HEK293 (cell line): ENCODE data around the gene KIF26B.

Source experiments
- ZBTB20 ChIP-seq: fragments of 450-650 bp; formaldehyde crosslinking; IDR thresholded peaks from 2 replicates; pipeline ENCODE4 v1.5.1; 2016; ENCODE audit warnings: missing biosample characterization, missing genetic modification characterization
- ZFP69B ChIP-seq: fragments of 450-650 bp; formaldehyde crosslinking; IDR thresholded peaks from 2 replicates; pipeline ENCODE4 v1.5.1; 2016; ENCODE audit warnings: missing biosample characterization, missing genetic modification characterization
- ZIC2 ChIP-seq: fragments of 450-650 bp; formaldehyde crosslinking; IDR thresholded peaks from 2 replicates; pipeline ENCODE4 v1.5.1; 2016; ENCODE audit warnings: missing biosample characterization, missing genetic modification characterization
- ZNF239 ChIP-seq: fragments of 450-650 bp; formaldehyde crosslinking; IDR thresholded peaks from 2 replicates; pipeline ENCODE4 v1.5.1; 2016; ENCODE audit warnings: missing biosample characterization, missing genetic modification characterization
- ZNF274 ChIP-seq, 2 experiments: fragments of 200-500 bp in 1 of 2; fragments of 450-650 bp in 1 of 2; sonication (Bioruptor generic) in 1 of 2; formaldehyde crosslinking in 1 of 2; IDR thresholded peaks; 2 replicates each; pipeline versions ENCODE4 v1.5.1 to v1.6.1; 2014 to 2016; ENCODE audit warnings: borderline replicate concordance in 1 of 2, inconsistent platforms in 1 of 2, low read length in 1 of 2, missing biosample characterization in 1 of 2, missing genetic modification characterization in 1 of 2
- ZNF433 ChIP-seq: fragments of 450-650 bp; formaldehyde crosslinking; IDR thresholded peaks from 2 replicates; pipeline ENCODE4 v1.5.1; 2016; ENCODE audit warnings: missing biosample characterization, missing genetic modification characterization, low read depth
- TF ChIP-seq, protein P1 (sequence below): fragments of 450-650 bp; formaldehyde crosslinking; IDR thresholded peaks from 2 replicates; pipeline ENCODE4 v1.5.1; 2016; ENCODE audit warnings: missing biosample characterization, missing genetic modification characterization
- TF ChIP-seq, protein P2 (sequence below): fragments of 450-650 bp; formaldehyde crosslinking; IDR thresholded peaks from 2 replicates; pipeline ENCODE4 v1.5.1; 2016; ENCODE audit warnings: missing biosample characterization, missing genetic modification characterization

DNA sequence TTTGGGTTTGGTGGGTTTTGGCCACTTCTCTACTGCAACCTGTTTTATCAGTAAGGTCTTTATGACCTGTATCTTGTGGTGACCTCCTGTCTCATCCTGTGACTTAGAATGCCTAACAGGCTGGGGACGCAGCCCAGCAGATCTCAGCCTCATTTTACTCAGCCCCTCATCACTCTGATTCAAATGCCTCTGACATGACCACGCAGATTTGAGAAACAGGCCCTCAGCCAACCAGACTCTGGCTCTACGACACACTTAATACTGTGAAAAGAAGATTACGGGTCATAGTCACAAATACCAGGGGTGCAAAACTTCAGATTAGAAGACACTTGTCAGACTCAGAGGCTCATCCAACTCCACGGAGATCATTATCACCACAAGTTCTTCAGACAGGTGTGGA lies 28.3 kb upstream of the KIF26B start:
- TF ChIP-seq ZIC2 (tag by site-specific recombination) (no peak), ZNF274 (IDR thresholded peaks at IDR 0.05; ENCODE audit: low read length) (no peak), ZNF274 (tag by site-specific recombination; IDR thresholded peaks at IDR 0.05; ENCODE audit: borderline replicate concordance) (no peak), ZBTB20 (tag by site-specific recombination) (no peak), ZNF433 (tag by site-specific recombination) (no peak), ZFP69B (tag by site-specific recombination) (no peak), ZNF239 (tag by site-specific recombination) (no peak)
- TF ChIP-seq, protein P1, sequence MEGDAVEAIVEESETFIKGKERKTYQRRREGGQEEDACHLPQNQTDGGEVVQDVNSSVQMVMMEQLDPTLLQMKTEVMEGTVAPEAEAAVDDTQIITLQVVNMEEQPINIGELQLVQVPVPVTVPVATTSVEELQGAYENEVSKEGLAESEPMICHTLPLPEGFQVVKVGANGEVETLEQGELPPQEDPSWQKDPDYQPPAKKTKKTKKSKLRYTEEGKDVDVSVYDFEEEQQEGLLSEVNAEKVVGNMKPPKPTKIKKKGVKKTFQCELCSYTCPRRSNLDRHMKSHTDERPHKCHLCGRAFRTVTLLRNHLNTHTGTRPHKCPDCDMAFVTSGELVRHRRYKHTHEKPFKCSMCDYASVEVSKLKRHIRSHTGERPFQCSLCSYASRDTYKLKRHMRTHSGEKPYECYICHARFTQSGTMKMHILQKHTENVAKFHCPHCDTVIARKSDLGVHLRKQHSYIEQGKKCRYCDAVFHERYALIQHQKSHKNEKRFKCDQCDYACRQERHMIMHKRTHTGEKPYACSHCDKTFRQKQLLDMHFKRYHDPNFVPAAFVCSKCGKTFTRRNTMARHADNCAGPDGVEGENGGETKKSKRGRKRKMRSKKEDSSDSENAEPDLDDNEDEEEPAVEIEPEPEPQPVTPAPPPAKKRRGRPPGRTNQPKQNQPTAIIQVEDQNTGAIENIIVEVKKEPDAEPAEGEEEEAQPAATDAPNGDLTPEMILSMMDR (tag by site-specific recombination): no peak
- TF ChIP-seq, protein P2, sequence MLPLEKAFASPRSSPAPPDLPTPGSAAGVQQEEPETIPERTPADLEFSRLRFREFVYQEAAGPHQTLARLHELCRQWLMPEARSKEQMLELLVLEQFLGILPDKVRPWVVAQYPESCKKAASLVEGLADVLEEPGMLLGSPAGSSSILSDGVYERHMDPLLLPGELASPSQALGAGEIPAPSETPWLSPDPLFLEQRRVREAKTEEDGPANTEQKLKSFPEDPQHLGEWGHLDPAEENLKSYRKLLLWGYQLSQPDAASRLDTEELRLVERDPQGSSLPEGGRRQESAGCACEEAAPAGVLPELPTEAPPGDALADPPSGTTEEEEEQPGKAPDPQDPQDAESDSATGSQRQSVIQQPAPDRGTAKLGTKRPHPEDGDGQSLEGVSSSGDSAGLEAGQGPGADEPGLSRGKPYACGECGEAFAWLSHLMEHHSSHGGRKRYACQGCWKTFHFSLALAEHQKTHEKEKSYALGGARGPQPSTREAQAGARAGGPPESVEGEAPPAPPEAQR (tag by site-specific recombination): no peak
